Measurements from ENCODE around the gene SLC49A3. TPM values are rescaled to one million over a fixed set of nuclear protein-coding genes. Genes with fewer than 3 reads are reported as not detected.

The SLC49A3 gene
- total and polyA plus RNA-seq, 2 of the 13 experiments (the other 11 are each of a cell fraction or from before 2014, with no cell fraction given) = 0.07 to 0.17 TPM

DNA sequence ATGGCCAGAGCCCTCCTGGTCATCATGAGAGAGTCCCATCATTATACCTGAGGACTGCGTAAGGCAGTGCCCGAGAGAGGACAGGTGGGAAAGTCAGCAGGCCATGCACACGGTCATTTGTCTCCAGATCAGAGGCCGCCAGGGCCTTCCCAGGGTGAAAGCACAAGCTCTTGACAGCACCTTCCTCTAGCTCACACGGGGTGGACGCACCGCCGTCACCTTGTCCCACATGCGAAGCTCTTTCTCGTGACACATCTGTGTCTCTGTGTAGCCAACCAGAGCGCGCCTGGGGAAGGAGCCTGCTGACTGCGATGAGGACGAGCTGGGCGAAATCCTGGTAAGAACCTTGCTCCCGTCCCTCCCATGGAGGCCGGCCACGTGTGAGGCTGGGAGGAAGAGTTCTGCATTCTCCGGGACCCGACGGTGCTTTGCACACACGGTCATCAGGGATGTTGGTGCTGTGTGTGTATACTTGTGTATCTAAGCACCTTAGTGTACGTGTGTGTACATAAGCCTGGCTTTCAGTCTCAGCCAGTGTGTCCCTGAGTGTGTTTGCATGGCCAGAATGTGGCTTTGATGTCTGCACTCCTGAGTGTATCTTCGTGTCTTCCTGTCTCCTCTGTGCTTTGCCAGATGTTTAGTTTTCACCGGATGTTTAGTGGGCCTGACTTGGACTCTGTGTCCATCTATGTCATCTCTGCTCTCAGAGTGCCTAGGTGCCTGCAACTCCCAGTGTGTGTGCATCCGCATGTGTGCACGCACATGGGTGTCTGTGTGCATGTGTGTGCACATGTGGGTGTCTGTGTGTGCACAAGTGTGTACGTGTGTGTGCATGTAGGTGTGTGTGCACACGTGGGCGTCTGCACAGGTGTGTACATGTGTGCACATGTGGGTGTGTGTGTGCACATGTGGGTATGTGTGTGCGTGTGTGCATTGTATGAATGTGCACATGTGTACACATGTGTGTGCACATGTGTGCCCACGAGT lies 30.0 kb downstream of the SLC49A3 start (continued):
- no peak for TF ChIP-seq ZNF362 (CRISPR knock-in tag; IDR thresholded peaks at IDR 0.05; ENCODE audit: borderline replicate concordance)
- TF ChIP-seq ARHGAP35 (CRISPR knock-in tag; IDR thresholded peaks at IDR 0.05; ENCODE audit: borderline replicate concordance) = no peak
- TF ChIP-seq ZNF451 (CRISPR knock-in tag; IDR thresholded peaks at IDR 0.05) = no peak
- no peak for TF ChIP-seq PITX1 (CRISPR knock-in tag; IDR thresholded peaks at IDR 0.05)
- TF ChIP-seq ZNF276 (CRISPR knock-in tag; IDR thresholded peaks at IDR 0.05; ENCODE audit: low read depth) = no peak
- no peak for TF ChIP-seq NFYB (CRISPR knock-in tag; IDR thresholded peaks at IDR 0.05)
- TF ChIP-seq RFXAP (CRISPR knock-in tag; IDR thresholded peaks at IDR 0.05; ENCODE audit: borderline replicate concordance) = no peak
- TF ChIP-seq ZIK1 (CRISPR knock-in tag; IDR thresholded peaks at IDR 0.05; ENCODE audit: borderline replicate concordance, low read depth) = no peak
- peak; percentile 58 for TF ChIP-seq ARNTL (CRISPR knock-in tag; IDR thresholded peaks at IDR 0.05)
- no peak for TF ChIP-seq CEBPG (CRISPR knock-in tag; IDR thresholded peaks at IDR 0.05)
- no peak for TF ChIP-seq ETS1 (CRISPR knock-in tag; IDR thresholded peaks at IDR 0.05)
- no peak for TF ChIP-seq KLF12 (CRISPR knock-in tag; IDR thresholded peaks at IDR 0.05; ENCODE audit: borderline replicate concordance)
- TF ChIP-seq ZNF749 (CRISPR knock-in tag; IDR thresholded peaks at IDR 0.05; ENCODE audit: borderline replicate concordance) = no peak
- no peak for TF ChIP-seq BORCS8-MEF2B (CRISPR knock-in tag; IDR thresholded peaks at IDR 0.05)
- TF ChIP-seq, protein P1, sequence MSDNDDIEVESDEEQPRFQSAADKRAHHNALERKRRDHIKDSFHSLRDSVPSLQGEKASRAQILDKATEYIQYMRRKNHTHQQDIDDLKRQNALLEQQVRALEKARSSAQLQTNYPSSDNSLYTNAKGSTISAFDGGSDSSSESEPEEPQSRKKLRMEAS (IDR thresholded peaks at IDR 0.05) = peak; percentile 31
- no peak for TF ChIP-seq PCBP2 (optimal IDR thresholded peaks at IDR 0.05; ENCODE audit: low read depth, low read length, poor library complexity, severe bottlenecking)
- TF ChIP-seq ZNF263 (CRISPR knock-in tag; IDR thresholded peaks at IDR 0.05) = peak; percentile 31; the same call in 1 of the 2 replicates
- TF ChIP-seq POGZ (CRISPR knock-in tag; IDR thresholded peaks at IDR 0.05) = peak; percentile 61; the same call in 1 of the 2 replicates
- TF ChIP-seq ZFP62 (CRISPR knock-in tag; IDR thresholded peaks at IDR 0.05) = no peak
- no peak for TF ChIP-seq ZFP36L1 (CRISPR knock-in tag; IDR thresholded peaks at IDR 0.05)
- TF ChIP-seq ZBTB7A (CRISPR knock-in tag; IDR thresholded peaks at IDR 0.05) = peak; percentile 26; the same call in 1 of the 2 replicates
- TF ChIP-seq, protein P2, sequence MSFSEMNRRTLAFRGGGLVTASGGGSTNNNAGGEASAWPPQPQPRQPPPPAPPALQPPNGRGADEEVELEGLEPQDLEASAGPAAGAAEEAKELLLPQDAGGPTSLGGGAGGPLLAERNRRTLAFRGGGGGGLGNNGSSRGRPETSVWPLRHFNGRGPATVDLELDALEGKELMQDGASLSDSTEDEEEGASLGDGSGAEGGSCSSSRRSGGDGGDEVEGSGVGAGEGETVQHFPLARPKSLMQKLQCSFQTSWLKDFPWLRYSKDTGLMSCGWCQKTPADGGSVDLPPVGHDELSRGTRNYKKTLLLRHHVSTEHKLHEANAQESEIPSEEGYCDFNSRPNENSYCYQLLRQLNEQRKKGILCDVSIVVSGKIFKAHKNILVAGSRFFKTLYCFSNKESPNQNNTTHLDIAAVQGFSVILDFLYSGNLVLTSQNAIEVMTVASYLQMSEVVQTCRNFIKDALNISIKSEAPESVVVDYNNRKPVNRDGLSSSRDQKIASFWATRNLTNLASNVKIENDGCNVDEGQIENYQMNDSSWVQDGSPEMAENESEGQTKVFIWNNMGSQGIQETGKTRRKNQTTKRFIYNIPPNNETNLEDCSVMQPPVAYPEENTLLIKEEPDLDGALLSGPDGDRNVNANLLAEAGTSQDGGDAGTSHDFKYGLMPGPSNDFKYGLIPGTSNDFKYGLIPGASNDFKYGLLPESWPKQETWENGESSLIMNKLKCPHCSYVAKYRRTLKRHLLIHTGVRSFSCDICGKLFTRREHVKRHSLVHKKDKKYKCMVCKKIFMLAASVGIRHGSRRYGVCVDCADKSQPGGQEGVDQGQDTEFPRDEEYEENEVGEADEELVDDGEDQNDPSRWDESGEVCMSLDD (CRISPR knock-in tag; IDR thresholded peaks at IDR 0.05; ENCODE audit: borderline replicate concordance) = no peak
- no peak for TF ChIP-seq ZNF3 (CRISPR knock-in tag; IDR thresholded peaks at IDR 0.05)
